ENCODE measurements around the gene ZNF423.

The ZNF423 gene

GRCh38 chr16:49806446-49806845 is 49.5 kb downstream of the ZNF423 start:
- no peak overlapping the region for H3K4me3 ChIP-seq (ENCODE audit: low read depth, low read length)
- DNase-seq (ENCODE audit: low read depth): no peak
- TF ChIP-seq, protein P1, sequence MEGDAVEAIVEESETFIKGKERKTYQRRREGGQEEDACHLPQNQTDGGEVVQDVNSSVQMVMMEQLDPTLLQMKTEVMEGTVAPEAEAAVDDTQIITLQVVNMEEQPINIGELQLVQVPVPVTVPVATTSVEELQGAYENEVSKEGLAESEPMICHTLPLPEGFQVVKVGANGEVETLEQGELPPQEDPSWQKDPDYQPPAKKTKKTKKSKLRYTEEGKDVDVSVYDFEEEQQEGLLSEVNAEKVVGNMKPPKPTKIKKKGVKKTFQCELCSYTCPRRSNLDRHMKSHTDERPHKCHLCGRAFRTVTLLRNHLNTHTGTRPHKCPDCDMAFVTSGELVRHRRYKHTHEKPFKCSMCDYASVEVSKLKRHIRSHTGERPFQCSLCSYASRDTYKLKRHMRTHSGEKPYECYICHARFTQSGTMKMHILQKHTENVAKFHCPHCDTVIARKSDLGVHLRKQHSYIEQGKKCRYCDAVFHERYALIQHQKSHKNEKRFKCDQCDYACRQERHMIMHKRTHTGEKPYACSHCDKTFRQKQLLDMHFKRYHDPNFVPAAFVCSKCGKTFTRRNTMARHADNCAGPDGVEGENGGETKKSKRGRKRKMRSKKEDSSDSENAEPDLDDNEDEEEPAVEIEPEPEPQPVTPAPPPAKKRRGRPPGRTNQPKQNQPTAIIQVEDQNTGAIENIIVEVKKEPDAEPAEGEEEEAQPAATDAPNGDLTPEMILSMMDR (IDR thresholded peaks at IDR 0.05; ENCODE audit: insufficient read depth, low read depth, low read length, missing control alignments): no peak

DNA sequence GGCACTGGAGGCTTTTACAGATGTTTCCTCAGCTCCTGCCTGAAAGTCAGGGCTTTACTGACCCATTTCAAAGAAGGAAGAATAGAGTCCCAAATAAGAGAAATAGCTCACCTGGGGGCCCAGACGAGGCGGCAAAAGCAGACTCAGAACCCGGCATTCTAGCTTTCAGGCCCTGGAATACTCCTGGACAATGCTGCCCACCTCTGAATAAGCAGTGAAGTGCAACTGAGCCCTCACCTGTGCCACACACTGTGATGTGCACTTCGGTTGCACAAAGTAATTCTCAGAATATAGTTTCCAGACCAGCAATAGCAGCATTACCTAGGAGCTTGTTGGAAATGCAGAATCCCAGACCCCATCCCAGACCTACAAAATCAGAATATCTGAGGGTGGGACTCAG is 54.6 kb downstream of the ZNF423 start:
- DNase-seq (ENCODE audit: low read depth): no peak
- TF ChIP-seq, protein P1 (IDR thresholded peaks at IDR 0.05; ENCODE audit: insufficient read depth, low read depth, low read length, missing control alignments): no peak

DNA sequence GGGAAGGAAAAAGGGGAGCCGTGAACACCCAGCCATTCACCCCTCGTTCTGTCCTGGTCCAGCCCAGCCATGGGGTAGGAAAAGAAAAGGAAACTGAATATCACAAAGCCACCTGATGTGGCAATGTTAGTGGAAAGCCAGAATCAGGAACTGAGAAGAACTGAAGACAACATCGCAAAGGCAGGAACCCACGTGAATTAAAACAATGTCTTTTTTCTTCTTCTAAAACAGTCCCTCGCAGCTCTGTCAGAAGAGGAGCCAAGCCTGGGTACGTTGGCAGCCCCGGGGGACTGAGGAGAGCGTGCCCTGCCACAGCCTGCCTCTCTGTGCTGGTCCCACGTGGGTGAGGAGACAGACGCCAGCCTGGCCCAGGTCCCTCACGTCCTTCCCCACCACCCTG is 55.0 kb downstream of the ZNF423 start:
- TF ChIP-seq, protein P1 (IDR thresholded peaks at IDR 0.05; ENCODE audit: insufficient read depth, low read depth, low read length, missing control alignments): no peak
- DNase-seq (ENCODE audit: low read depth): peak; percentile 9

More for the DNA sequence above, 54.6 kb downstream of the ZNF423 start:
- no peak overlapping the region for H3K4me3 ChIP-seq (ENCODE audit: low read depth, low read length)

DNA sequence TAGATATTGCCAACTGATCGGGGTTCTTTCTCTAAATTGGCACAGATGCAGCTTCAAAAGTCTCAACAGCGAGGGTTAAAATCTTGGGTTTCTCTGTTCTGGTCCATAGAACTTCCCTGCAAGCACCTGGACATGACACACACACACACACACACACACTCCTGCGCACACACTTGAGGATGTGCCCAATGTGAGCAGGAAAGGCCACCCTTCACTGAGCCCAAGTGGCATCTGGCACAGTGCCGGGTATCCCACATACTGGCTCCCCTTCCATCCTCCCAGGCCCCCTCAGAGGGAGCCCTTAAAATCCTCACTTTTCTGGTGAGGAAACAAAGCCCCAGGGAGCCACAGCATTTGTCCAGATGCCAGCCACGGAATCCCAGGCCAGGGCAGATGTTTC is 55.5 kb downstream of the ZNF423 start:
- TF ChIP-seq, protein P1 (IDR thresholded peaks at IDR 0.05; ENCODE audit: insufficient read depth, low read depth, low read length, missing control alignments): no peak
- no peak overlapping the region for H3K4me3 ChIP-seq (ENCODE audit: low read depth, low read length)
- no peak for DNase-seq (ENCODE audit: low read depth)

More for the DNA sequence above, 55.0 kb downstream of the ZNF423 start:
- no peak overlapping the region for H3K4me3 ChIP-seq (ENCODE audit: low read depth, low read length)

DNA sequence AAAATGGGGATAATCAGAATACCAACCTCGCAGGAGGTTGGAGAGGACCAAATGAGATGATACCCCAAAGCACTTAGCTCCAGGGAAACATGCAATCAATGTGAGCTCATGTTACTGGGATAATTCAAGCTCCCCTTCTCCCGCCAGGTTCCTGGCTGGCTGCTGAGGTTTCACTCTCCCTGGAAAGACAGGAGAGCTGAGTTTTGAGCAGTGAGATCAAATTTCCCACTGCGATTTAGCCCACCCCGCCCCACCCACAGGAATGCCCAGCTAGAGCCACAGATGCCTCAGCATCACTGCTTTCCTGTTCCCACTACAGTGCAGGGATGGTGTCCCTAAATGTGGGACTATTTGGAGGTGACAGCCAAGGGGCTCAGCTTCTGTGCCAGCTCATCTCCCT is 56.7 kb downstream of the ZNF423 start:
- no peak overlapping the region for H3K4me3 ChIP-seq (ENCODE audit: low read depth, low read length)
- no peak for DNase-seq (ENCODE audit: low read depth)
- TF ChIP-seq, protein P1 (IDR thresholded peaks at IDR 0.05; ENCODE audit: insufficient read depth, low read depth, low read length, missing control alignments): no peak

GRCh38 chr16:49795513-49795912 is 60.4 kb downstream of the ZNF423 start:
- H3K4me3 ChIP-seq (ENCODE audit: low read depth, low read length): no peak overlapping the region
- TF ChIP-seq, protein P1 (IDR thresholded peaks at IDR 0.05; ENCODE audit: insufficient read depth, low read depth, low read length, missing control alignments): no peak
- DNase-seq (ENCODE audit: low read depth): no peak

DNA sequence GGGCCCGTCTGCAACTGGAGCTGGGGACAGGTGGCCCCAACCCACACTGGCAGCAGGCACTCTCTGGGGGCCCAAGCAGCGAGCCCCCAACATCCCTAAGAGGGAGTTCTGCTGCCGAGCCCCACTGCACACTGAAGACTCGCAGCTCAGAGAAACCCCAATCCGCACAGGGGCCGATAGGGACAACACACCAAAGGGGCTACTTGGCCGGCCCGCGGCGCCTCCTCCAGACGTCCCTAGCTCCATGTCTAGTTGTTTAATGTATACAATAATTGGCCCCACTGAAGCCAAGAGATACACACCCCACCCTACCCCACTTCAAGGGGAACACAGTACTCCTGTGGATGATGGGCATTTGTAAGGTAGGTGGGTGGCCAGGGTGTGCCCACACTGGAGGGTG is 62.7 kb downstream of the ZNF423 start:
- no peak overlapping the region for H3K4me3 ChIP-seq (ENCODE audit: low read depth, low read length)
- TF ChIP-seq, protein P1 (IDR thresholded peaks at IDR 0.05; ENCODE audit: insufficient read depth, low read depth, low read length, missing control alignments): no peak
- no peak for DNase-seq (ENCODE audit: low read depth)
